GM12801 (cell line): ENCODE results near the gene NVL.

Experiments
- TF ChIP-seq, protein P1 (sequence below): IDR thresholded peaks from one replicate; pipeline ENCODE4 v1.5.1; 2011; ENCODE audit warnings: control low read depth; ENCODE audit not compliant: insufficient read length; ENCODE audit errors: extremely low read depth

Gene NVL

GRCh38 chr1:224178894-224179293 lies 151.1 kb downstream of the NVL start:
- TF ChIP-seq, protein P1, sequence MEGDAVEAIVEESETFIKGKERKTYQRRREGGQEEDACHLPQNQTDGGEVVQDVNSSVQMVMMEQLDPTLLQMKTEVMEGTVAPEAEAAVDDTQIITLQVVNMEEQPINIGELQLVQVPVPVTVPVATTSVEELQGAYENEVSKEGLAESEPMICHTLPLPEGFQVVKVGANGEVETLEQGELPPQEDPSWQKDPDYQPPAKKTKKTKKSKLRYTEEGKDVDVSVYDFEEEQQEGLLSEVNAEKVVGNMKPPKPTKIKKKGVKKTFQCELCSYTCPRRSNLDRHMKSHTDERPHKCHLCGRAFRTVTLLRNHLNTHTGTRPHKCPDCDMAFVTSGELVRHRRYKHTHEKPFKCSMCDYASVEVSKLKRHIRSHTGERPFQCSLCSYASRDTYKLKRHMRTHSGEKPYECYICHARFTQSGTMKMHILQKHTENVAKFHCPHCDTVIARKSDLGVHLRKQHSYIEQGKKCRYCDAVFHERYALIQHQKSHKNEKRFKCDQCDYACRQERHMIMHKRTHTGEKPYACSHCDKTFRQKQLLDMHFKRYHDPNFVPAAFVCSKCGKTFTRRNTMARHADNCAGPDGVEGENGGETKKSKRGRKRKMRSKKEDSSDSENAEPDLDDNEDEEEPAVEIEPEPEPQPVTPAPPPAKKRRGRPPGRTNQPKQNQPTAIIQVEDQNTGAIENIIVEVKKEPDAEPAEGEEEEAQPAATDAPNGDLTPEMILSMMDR, result no peak

DNA sequence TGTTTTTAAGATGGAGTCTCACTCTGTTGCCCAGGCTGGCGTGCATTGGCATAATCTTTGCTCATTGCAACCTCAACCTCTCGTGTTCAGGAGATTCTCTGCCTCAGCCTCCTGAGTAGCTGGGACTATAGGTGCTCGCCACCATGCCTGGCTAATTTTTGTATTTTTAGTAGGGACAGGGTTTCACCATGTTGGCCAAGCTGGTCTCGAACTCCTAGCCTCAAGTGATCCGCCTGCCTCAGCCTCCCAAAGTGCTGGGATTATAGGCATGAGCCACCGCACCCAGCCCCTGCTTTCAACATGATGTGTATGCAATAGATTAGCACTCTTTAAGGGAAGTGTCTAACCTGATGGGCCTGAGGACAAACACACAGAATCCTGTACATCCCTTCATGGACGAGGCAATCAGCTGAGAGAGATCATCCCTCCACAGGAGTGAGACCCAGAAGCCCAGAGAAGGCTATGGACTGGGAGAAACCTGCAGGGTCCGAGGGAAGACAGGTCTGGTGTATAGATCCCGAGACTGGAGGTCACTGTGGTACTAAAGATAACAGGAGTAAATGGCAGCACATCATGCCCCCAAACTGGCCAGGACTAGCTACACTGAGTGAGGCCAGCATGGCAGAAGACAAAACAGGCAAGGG lies 152.5 kb downstream of the NVL start:
- TF ChIP-seq, protein P1, result no peak
